Endometrial microvascular endothelial cells (primary cell): Measurements from ENCODE around the gene UBALD1. TPM values are rescaled to one million over a fixed set of nuclear protein-coding genes. Genes with fewer than 3 reads are reported as not detected.
"Not testable (repeated sequence)": the region's sequence is repeated elsewhere in the genome, so short reads cannot be mapped to it uniquely, and the experiment has no call there.

Source experiments
- in situ Hi-C: cut with HindIII; loops from 2 replicates; pipeline ENCODE4 v1.10.0; 2017; ENCODE audit warnings: low sequenced_read_pairs, low pct_unique_long_range_greater_than_20kb; ENCODE audit errors: inconsistent ontology term
- total RNA-seq: library from RNA; depleted of rRNA; stranded (reverse); fragments of >200 nt; gene quantifications from one replicate; pipeline ENCODE4 v1.2.3, GENCODE V29; 2015; ENCODE audit errors: inconsistent ontology term

UBALD1 gene
- total RNA-seq, 1 donor from 2014 or later: 2.5 TPM

- in situ Hi-C loops: no loop called here
Measured at GRCh38 chr16:4574919-4575705, 39.6 kb downstream of the UBALD1 start.

GRCh38 chr16:4573926-4574325 is 40.8 kb downstream of the UBALD1 start:
- in situ Hi-C loops: not testable (repeated sequence)

- in situ Hi-C loops: no loop called here
Measured at GRCh38 chr16:4572715-4573114, 42.0 kb downstream of the UBALD1 start.

- in situ Hi-C loops: no loop called here
Measured at GRCh38 chr16:4570688-4571321, 43.9 kb downstream of the UBALD1 start.

GRCh38 chr16:4570086-4570485 is 44.6 kb downstream of the UBALD1 start:
- in situ Hi-C loops: no loop called here

GRCh38 chr16:4566144-4566543 is 48.5 kb downstream of the UBALD1 start:
- in situ Hi-C loops: no loop called here

GRCh38 chr16:4564661-4565267 is 49.9 kb downstream of the UBALD1 start:
- in situ Hi-C loops: no loop called here

GRCh38 chr16:4561596-4561995 is 53.1 kb downstream of the UBALD1 start:
- in situ Hi-C loops: no loop called here

Other genes starting within 250 kb of the UBALD1 start
- gene VASN, start 243.0 kb downstream of the UBALD1 start, total RNA-seq: 0.09 TPM
- gene CORO7, start 198.3 kb downstream of the UBALD1 start, total RNA-seq: 28.6 TPM
- 48.5 TPM for gene DNAJA3, start 189.0 kb downstream of the UBALD1 start, total RNA-seq
- gene NMRAL1, start 140.3 kb downstream of the UBALD1 start, total RNA-seq: 96.9 TPM
- gene HMOX2, start 138.5 kb downstream of the UBALD1 start, total RNA-seq: 103 TPM
- gene CDIP1, start 76.1 kb downstream of the UBALD1 start, total RNA-seq: 14.3 TPM
- gene C16orf96, start 58.5 kb downstream of the UBALD1 start, total RNA-seq: not detected
- gene MGRN1, start 9.9 kb upstream of the UBALD1 start, total RNA-seq: 52.2 TPM
- gene NUDT16L1, start 78.7 kb upstream of the UBALD1 start, total RNA-seq: 23.7 TPM
- gene ANKS3, start 119.4 kb upstream of the UBALD1 start, total RNA-seq: 10.5 TPM
- not detected for gene DNAAF8, start 119.6 kb upstream of the UBALD1 start, total RNA-seq
- 13.9 TPM for gene ZNF500, start 152.3 kb upstream of the UBALD1 start, total RNA-seq
- not detected for gene SEPTIN12, start 173.5 kb upstream of the UBALD1 start, total RNA-seq
- gene SMIM22, start 180.5 kb upstream of the UBALD1 start, total RNA-seq: not detected
- gene ROGDI, start 187.7 kb upstream of the UBALD1 start, total RNA-seq: 15.6 TPM
- 58.4 TPM for gene GLYR1, start 232.4 kb upstream of the UBALD1 start, total RNA-seq
- gene UBN1, start 232.6 kb upstream of the UBALD1 start, total RNA-seq: 28.2 TPM